B cell (primary cell): ENCODE data around the gene SLC22A2. TPM values are rescaled to one million over a fixed set of nuclear protein-coding genes. Genes with fewer than 3 reads are reported as not detected.

Experiments used
- polyA plus RNA-seq: library from polyadenylated mRNA; depleted of rRNA; stranded (reverse); fragments of >200 nt; gene quantifications from 2 replicates; pipeline ENCODE4 v1.2.3, GENCODE V29; 2012
- total RNA-seq, 2 donors: library from RNA; stranded (reverse); fragments of 120-200 nt in 1 of 2; gene quantifications; 1 replicate in 1 of 2; 2 replicates in 1 of 2; pipeline versions ENCODE4 v1.2.3 to v1.2.4, GENCODE V29; 2013 to 2022

Gene SLC22A2
- total and polyA plus RNA-seq, 2 donors (not counting 1 experiment from before 2014, with no cell fraction given), result not detected

Other genes starting within 250 kb of the SLC22A2 start
- gene SLC22A1, start 137.0 kb downstream of the SLC22A2 start, total RNA-seq, result 1.5 and 1.7 TPM in 2 replicates
- 0.17 and 0.18 TPM in 2 replicates for gene SLC22A1, start 137.0 kb downstream of the SLC22A2 start, polyA plus RNA-seq
- gene SLC22A3, start 89.6 kb upstream of the SLC22A2 start, total RNA-seq, result not detected in 2 replicates
- gene SLC22A3, start 89.6 kb upstream of the SLC22A2 start, polyA plus RNA-seq, result not detected in 2 replicates